Stimulated activated CD8-positive, alpha-beta memory T cell treated with anti-CD3 and anti-CD28 coated beads, Interleukin-15, amount 100 ng/mL, for 1 hour (primary cell): ENCODE measurements around the gene MLPH.

Experiments
- DNase-seq: peaks from one replicate; pipeline ENCODE4 v3.0.0-alpha.2; 2020; ENCODE audit warnings: low read depth

Gene MLPH

GRCh38 chr2:237497838-237498186, 10.8 kb downstream of the MLPH start:
- DNase-seq, result no peak

- no peak for DNase-seq
Observed at GRCh38 chr2:237498341-237498740, 11.3 kb downstream of the MLPH start.

- no peak for DNase-seq
Observed at GRCh38 chr2:237500681-237501424, 13.8 kb downstream of the MLPH start.

GRCh38 chr2:237501892-237502513, 15.0 kb downstream of the MLPH start:
- DNase-seq, result no peak

- DNase-seq, result no peak
Observed at GRCh38 chr2:237503201-237503600, 16.1 kb downstream of the MLPH start.

- DNase-seq, result no peak
Observed at GRCh38 chr2:237505188-237505939, 18.3 kb downstream of the MLPH start.

GRCh38 chr2:237507512-237507911, 20.5 kb downstream of the MLPH start:
- no peak for DNase-seq

GRCh38 chr2:237508361-237508760, 21.3 kb downstream of the MLPH start:
- no peak for DNase-seq

- no peak for DNase-seq
Observed at GRCh38 chr2:237509151-237509550, 22.1 kb downstream of the MLPH start.

- DNase-seq, result no peak
Observed at GRCh38 chr2:237509905-237510304, 22.9 kb downstream of the MLPH start.

- no peak for DNase-seq
Observed at GRCh38 chr2:237510502-237511217, 23.6 kb downstream of the MLPH start.

- no peak for DNase-seq
Observed at GRCh38 chr2:237511433-237511832, 24.4 kb downstream of the MLPH start.

- DNase-seq, result no peak
Observed at GRCh38 chr2:237511885-237512405, 24.9 kb downstream of the MLPH start.

- DNase-seq, result peak; percentile 66
Observed at GRCh38 chr2:237512774-237513466, 25.9 kb downstream of the MLPH start.

- DNase-seq, result no peak
Observed at GRCh38 chr2:237513693-237514092, 26.6 kb downstream of the MLPH start.

GRCh38 chr2:237514474-237515130, 27.6 kb downstream of the MLPH start:
- DNase-seq, result no peak

GRCh38 chr2:237515166-237515565, 28.1 kb downstream of the MLPH start:
- DNase-seq, result no peak

- no peak for DNase-seq
Observed at GRCh38 chr2:237515621-237516275, 28.7 kb downstream of the MLPH start.

- no peak for DNase-seq
Observed at GRCh38 chr2:237517163-237517562, 30.1 kb downstream of the MLPH start.

GRCh38 chr2:237517990-237518389, 30.9 kb downstream of the MLPH start:
- DNase-seq, result no peak
